ENCODE data around the gene NRIP1. TPM values are rescaled to one million over a fixed set of nuclear protein-coding genes. Genes with fewer than 3 reads are reported as not detected.

Gene NRIP1
- total and polyA plus RNA-seq, 2 of the 8 experiments (the other 6 are each of a cell fraction or from before 2014, with no cell fraction given): 1.5 to 9.3 TPM

DNA sequence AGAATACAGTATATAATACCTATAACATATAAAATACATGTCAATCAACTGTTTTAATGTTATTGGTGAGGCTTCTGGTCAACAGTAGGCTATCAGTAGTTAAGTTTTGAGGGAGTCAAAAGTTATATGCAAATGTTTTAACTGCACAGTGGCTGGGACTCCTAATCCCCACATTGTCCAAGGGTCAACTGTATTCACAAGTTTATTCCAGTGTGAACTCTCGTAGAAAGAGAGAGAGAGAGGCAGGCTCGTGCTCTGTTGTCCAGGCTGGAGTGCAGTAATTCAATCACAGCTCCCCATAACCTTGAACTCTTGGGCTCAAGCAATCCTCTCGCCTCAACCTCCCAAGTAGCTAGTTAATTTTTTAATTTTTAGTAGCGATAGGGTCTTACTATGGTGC is 66.0 kb downstream of the NRIP1 start:
- Histone ChIP-seq H4K91ac (replicated peaks; ENCODE audit: insufficient read length, low read length) (no peak overlapping the region), H3K23me2 (ENCODE audit: low read depth, low read length) (no peaks in the 10 kb centered on the region), H3K36me3 (ENCODE audit: control insufficient read depth in 2 of 4, insufficient read depth in 4 of 4, low read length in 3 of 4) (no peaks in the 10 kb centered on the region), H4K20me1 (replicated peaks in 1 of 2; ENCODE audit: control insufficient read depth in 1 of 2, insufficient read depth in 2 of 2, low read length in 2 of 2) (peaks cover 3 to 11% of the 10 kb centered on the region in 2 experiments), H3K9me3 (ENCODE audit: insufficient read depth in 2 of 2, low read depth in 1 of 2, low read length in 1 of 2) (no peaks in the 10 kb centered on the region; a peak in 1 of 4 replicates), H4K8ac (ENCODE audit: extremely low read depth, insufficient read depth, low read length) (no peak overlapping the region), H3K4me2 (ENCODE audit: insufficient read depth in 1 of 2, low read depth in 2 of 2, low read length in 2 of 2) (no peak overlapping the region), H4K5ac (ENCODE audit: insufficient read length, low read depth, low read length) (no peak overlapping the region), H3K18ac (ENCODE audit: extremely low read depth, low read length) (no peak overlapping the region), H2BK5ac (ENCODE audit: low read depth, low read length) (no peak overlapping the region), H3K9ac (replicated peaks in 1 of 4; ENCODE audit: extremely low read depth in 1 of 4, low read depth in 3 of 4, low read length in 3 of 4) (no peak overlapping the region), H2BK120ac (replicated peaks; ENCODE audit: low read depth, low read length) (no peak overlapping the region), H3K23ac (ENCODE audit: insufficient read length) (no peak overlapping the region), H3K14ac (ENCODE audit: insufficient read length) (no peak overlapping the region), H2BK20ac (ENCODE audit: low read length) (no peak overlapping the region), H2AK5ac (ENCODE audit: low read depth, low read length) (no peak overlapping the region), H3K27ac (ENCODE audit: low read depth, low read length) (no peak overlapping the region), H3K27me3 (replicated peaks in 1 of 4; ENCODE audit: control insufficient read depth in 3 of 4, extremely low read depth in 1 of 4, insufficient read depth in 3 of 4, low read length in 3 of 4) (peaks cover 0 to 13% (median 1%) of the 10 kb centered on the region in 4 experiments; a peak in 2 of 7 replicates), H2BK15ac (ENCODE audit: low read length) (no peak overlapping the region), H2BK12ac (ENCODE audit: low read depth, low read length) (no peak overlapping the region), H3K79me2 (ENCODE audit: control insufficient read depth in 1 of 2, insufficient read depth in 2 of 2, low read length in 2 of 2) (no peaks in the 10 kb centered on the region), H3K4ac (replicated peaks; ENCODE audit: insufficient read length, low read depth, low read length) (no peak overlapping the region), H3K79me1 (ENCODE audit: low read depth, low read length) (no peaks in the 10 kb centered on the region), H3K4me1 (replicated peaks in 1 of 4; ENCODE audit: control insufficient read depth in 3 of 4, insufficient read depth in 4 of 4, low read length in 3 of 4) (peaks cover 0 to 9% (median 0%) of the 10 kb centered on the region in 4 experiments; a peak in 4 of 7 replicates), H3K4me3 (ENCODE audit: extremely low read depth in 1 of 4, insufficient read depth in 2 of 4, low read depth in 3 of 4, low read length in 4 of 4) (no peak overlapping the region), H3K56ac (replicated peaks; ENCODE audit: insufficient read length, low read depth, low read length) (no peak overlapping the region), H2AFZ (ENCODE audit: low read length) (no peak overlapping the region)
- ChIA-PET POLR2A (ENCODE audit: partially characterized antibody) (no interaction called here), CTCF (ENCODE audit: partially characterized antibody) (no interaction called here)
- DNase-seq (ENCODE audit: low read depth in 1 of 2, low spot score in 2 of 2): no peak
- TF ChIP-seq ASH2L (IDR thresholded peaks at IDR 0.05; ENCODE audit: low read length) (no peak), SIRT6 (IDR thresholded peaks at IDR 0.05; ENCODE audit: low read length) (no peak), SUZ12 (IDR thresholded peaks at IDR 0.05; ENCODE audit: low read length) (no peak), BRCA1 (IDR thresholded peaks at IDR 0.05; ENCODE audit: low read depth, low read length) (no peak), GTF2F1 (IDR thresholded peaks at IDR 0.05; ENCODE audit: borderline replicate concordance, low read depth, low read length) (no peak), MAFK (IDR thresholded peaks at IDR 0.05; ENCODE audit: low read depth, low read length) (no peak)
- TF ChIP-seq, protein P1, sequence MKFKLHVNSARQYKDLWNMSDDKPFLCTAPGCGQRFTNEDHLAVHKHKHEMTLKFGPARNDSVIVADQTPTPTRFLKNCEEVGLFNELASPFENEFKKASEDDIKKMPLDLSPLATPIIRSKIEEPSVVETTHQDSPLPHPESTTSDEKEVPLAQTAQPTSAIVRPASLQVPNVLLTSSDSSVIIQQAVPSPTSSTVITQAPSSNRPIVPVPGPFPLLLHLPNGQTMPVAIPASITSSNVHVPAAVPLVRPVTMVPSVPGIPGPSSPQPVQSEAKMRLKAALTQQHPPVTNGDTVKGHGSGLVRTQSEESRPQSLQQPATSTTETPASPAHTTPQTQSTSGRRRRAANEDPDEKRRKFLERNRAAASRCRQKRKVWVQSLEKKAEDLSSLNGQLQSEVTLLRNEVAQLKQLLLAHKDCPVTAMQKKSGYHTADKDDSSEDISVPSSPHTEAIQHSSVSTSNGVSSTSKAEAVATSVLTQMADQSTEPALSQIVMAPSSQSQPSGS (IDR thresholded peaks at IDR 0.05; ENCODE audit: low read length): no peak
- no peak for FAIRE-seq
- WGBS, 2 experiments (ENCODE audit: extremely low coverage in 1 of 2, insufficient coverage in 1 of 2, insufficient read length in 1 of 2, insufficient replicate concordance in 2 of 2, low coverage in 1 of 2, low lambda C conversion rate in 2 of 2, missing lambda C conversion rate in 1 of 2): 94% methylated on average over 4 of the region's 4 CpGs; no CpG with 5 or more reads in 1 of the 2 experiments
